HEK293T (cell line): ENCODE results near the gene NDUFA9.

Experiments
- CTCF ChIA-PET: fragments of 350-600 bp; formaldehyde crosslinking; extraction: SDS; loops from one replicate; lab custom pipeline; 2021; ENCODE audit warnings: antibody characterized with exemption, inconsistent platforms; lab: Yijun Ruan, JAX
- POLR2A ChIA-PET: fragments of 350-600 bp; formaldehyde crosslinking; extraction: SDS; loops from one replicate; lab custom pipeline; 2020; ENCODE audit warnings: antibody characterized with exemption, inconsistent platforms; lab: Yijun Ruan, JAX
- DNase-seq: peaks from one replicate; pipeline ENCODE4 v3.0.0; 2012; ENCODE audit warnings: mixed read lengths; ENCODE audit errors: extremely low spot score
- ARNT ChIP-seq: fragments of 450-650 bp; IDR thresholded peaks from 2 replicates; pipeline ENCODE4 v1.6.1; 2017; ENCODE audit warnings: mild to moderate bottlenecking
- BHLHE40 ChIP-seq: fragments of 450-650 bp; IDR thresholded peaks from 2 replicates; pipeline ENCODE4 v1.6.1; 2016; ENCODE audit warnings: mild to moderate bottlenecking, moderate library complexity, borderline replicate concordance
- CTBP1 ChIP-seq: fragments of 450-650 bp; IDR thresholded peaks from 2 replicates; pipeline ENCODE4 v1.6.1; 2016; ENCODE audit warnings: borderline replicate concordance
- ELF4 ChIP-seq: fragments of 450-650 bp; IDR thresholded peaks from 2 replicates; pipeline ENCODE4 v1.6.1; 2017; ENCODE audit warnings: antibody characterized with exemption
- FOXA1 ChIP-seq: fragments of 450-650 bp; IDR thresholded peaks from 2 replicates; pipeline ENCODE4 v1.6.1; 2016; ENCODE audit warnings: mild to moderate bottlenecking
- FOXK2 ChIP-seq: fragments of 450-650 bp; IDR thresholded peaks from 2 replicates; pipeline ENCODE4 v1.6.1; 2016; ENCODE audit warnings: mild to moderate bottlenecking
- FOXM1 ChIP-seq: fragments of 450-650 bp; IDR thresholded peaks from 2 replicates; pipeline ENCODE4 v1.6.1; 2017; ENCODE audit warnings: mild to moderate bottlenecking, borderline replicate concordance
- HDGF ChIP-seq: fragments of 450-650 bp; IDR thresholded peaks from 2 replicates; pipeline ENCODE4 v1.6.1; 2017; ENCODE audit warnings: antibody characterized with exemption, borderline replicate concordance
- L3MBTL2 ChIP-seq: fragments of 450-650 bp; conservative IDR thresholded peaks from 2 replicates; pipeline ENCODE4 v1.6.1; 2016; ENCODE audit warnings: mild to moderate bottlenecking
- LEF1 ChIP-seq: fragments of 450-650 bp; IDR thresholded peaks from 2 replicates; pipeline ENCODE4 v1.6.1; 2017; ENCODE audit warnings: mild to moderate bottlenecking, borderline replicate concordance
- NFRKB ChIP-seq: fragments of 450-650 bp; IDR thresholded peaks from 2 replicates; pipeline ENCODE4 v1.6.1; 2016; ENCODE audit warnings: mild to moderate bottlenecking, moderate library complexity
- PKNOX1 ChIP-seq: fragments of 450-650 bp; IDR thresholded peaks from 2 replicates; pipeline ENCODE4 v1.6.1; 2016
- SP1 ChIP-seq: fragments of 450-650 bp; IDR thresholded peaks from 2 replicates; pipeline ENCODE4 v1.6.1; 2017
- SUZ12 ChIP-seq: fragments of 450-650 bp; IDR thresholded peaks from 2 replicates; pipeline ENCODE4 v1.6.1; 2016; ENCODE audit warnings: mild to moderate bottlenecking
- TARDBP ChIP-seq: fragments of 450-650 bp; IDR thresholded peaks from 2 replicates; pipeline ENCODE4 v1.6.1; 2016
- ZNF384 ChIP-seq: fragments of 450-650 bp; IDR thresholded peaks from 2 replicates; pipeline ENCODE4 v1.6.1; 2016

The NDUFA9 gene

GRCh38 chr12:4630262-4630661 is 18.7 kb upstream of the NDUFA9 start:
- TF ChIP-seq FOXM1 (no peak), PKNOX1 (no peak), CTBP1 (no peak), LEF1 (no peak), FOXK2 (no peak), ELF4 (no peak), SP1 (no peak), HDGF (no peak), L3MBTL2 (no peak), NFRKB (no peak), TARDBP (no peak), BHLHE40 (no peak), FOXA1 (no peak), ZNF384 (no peak), ARNT (no peak), SUZ12 (no peak)
- ChIA-PET CTCF (no interaction called here), POLR2A (interaction anchor here (2.0 kb wide), 1 partner anchor 19 kb away, joined by 10 read pairs; the partner anchor contains the start of genes AKAP3 and NDUFA9)
- DNase-seq, result no peak

- no peak for TF ChIP-seq SUZ12
- no peak for TF ChIP-seq HDGF
- no peak for TF ChIP-seq ARNT
- TF ChIP-seq PKNOX1, result no peak
- no peak for TF ChIP-seq NFRKB
- no peak for TF ChIP-seq ELF4
- no peak for TF ChIP-seq CTBP1
- TF ChIP-seq SP1, result no peak
- TF ChIP-seq FOXA1, result no peak
- TF ChIP-seq TARDBP, result no peak
- TF ChIP-seq L3MBTL2, result no peak
- TF ChIP-seq LEF1, result no peak
- TF ChIP-seq BHLHE40, result no peak
- no peak for TF ChIP-seq FOXK2
- no peak for TF ChIP-seq ZNF384
- TF ChIP-seq FOXM1, result no peak
- CTCF ChIA-PET, result interaction anchor here (0.6 kb wide), 1 partner anchor 530 kb away, joined by 3 read pairs; no protein-coding TSS in a partner anchor
- POLR2A ChIA-PET, result no interaction called here
- DNase-seq, result no peak
These were observed 5.2 kb upstream of the NDUFA9 start for GRCh38 chr12:4643747-4644146.

GRCh38 chr12:4645023-4645422 is 3.9 kb upstream of the NDUFA9 start:
- ChIA-PET POLR2A (no interaction called here), CTCF (interaction anchor here (0.9 kb wide), 1 partner anchor 41 kb away, joined by 3 read pairs; no protein-coding TSS in a partner anchor)
- no peak for DNase-seq
- TF ChIP-seq SP1, result no peak
- no peak for TF ChIP-seq FOXM1
- TF ChIP-seq FOXA1, result no peak
- no peak for TF ChIP-seq ELF4
- TF ChIP-seq HDGF, result no peak
- TF ChIP-seq PKNOX1, result no peak
- no peak for TF ChIP-seq L3MBTL2
- TF ChIP-seq LEF1, result no peak
- no peak for TF ChIP-seq ZNF384
- TF ChIP-seq TARDBP, result no peak
- TF ChIP-seq SUZ12, result no peak
- no peak for TF ChIP-seq ARNT

GRCh38 chr12:4648104-4648500 is 812 bp upstream of the NDUFA9 start:
- POLR2A ChIA-PET, result interaction anchor here (0.6 to 2.0 kb wide), 12 partner anchors 8 to 815 kb away, joined by 3 to 10 read pairs (median 4); a partner anchor contains a TSS
- DNase-seq, result no peak
- CTCF ChIA-PET, result interaction anchor here (0.7 kb wide), 1 partner anchor 10 kb away, joined by 3 read pairs; no protein-coding TSS in a partner anchor
- TF ChIP-seq NFRKB, result no peak

GRCh38 chr12:4649358-4649661 is 396 bp downstream of the NDUFA9 start:
- DNase-seq, result no peak
- CTCF ChIA-PET, result no interaction called here
- POLR2A ChIA-PET, result interaction anchor here (0.8 to 2.0 kb wide), 15 partner anchors 9 to 269 kb away, joined by 3 to 10 read pairs (median 3); partner anchors contain the start of gene FGF23
- TF ChIP-seq HDGF, result no peak

- no peak for DNase-seq
- CTCF ChIA-PET, result no interaction called here
These were observed 4.3 kb downstream of the NDUFA9 start for GRCh38 chr12:4653257-4653656.

GRCh38 chr12:4653691-4654090 is 4.8 kb downstream of the NDUFA9 start:
- DNase-seq, result no peak
- ChIA-PET POLR2A (no interaction called here), CTCF (no interaction called here)
- no peak for TF ChIP-seq HDGF
- TF ChIP-seq BHLHE40, result no peak

More at GRCh38 chr12:4653257-4653656, 4.3 kb downstream of the NDUFA9 start:
- no peak for TF ChIP-seq BHLHE40
- no peak for TF ChIP-seq HDGF
- POLR2A ChIA-PET, result no interaction called here
